ENCODE results near the gene AGAP1.

Gene AGAP1

GRCh38 chr2:235719146-235719942 lies 225.5 kb downstream of the AGAP1 start:
- DNase-seq, result no peak

- no peak for DNase-seq
Measured at GRCh38 chr2:235721625-235722024, 227.8 kb downstream of the AGAP1 start.

- no peak for DNase-seq
Measured at GRCh38 chr2:235722869-235723268, 229.0 kb downstream of the AGAP1 start.

GRCh38 chr2:235723371-235723770 lies 229.5 kb downstream of the AGAP1 start:
- DNase-seq, result no peak

GRCh38 chr2:235723811-235724465 lies 230.1 kb downstream of the AGAP1 start:
- DNase-seq, result no peak

GRCh38 chr2:235725016-235725489 lies 231.2 kb downstream of the AGAP1 start:
- no peak for DNase-seq

GRCh38 chr2:235725841-235726240 lies 232.0 kb downstream of the AGAP1 start:
- DNase-seq, result no peak

GRCh38 chr2:235726554-235726953 lies 232.7 kb downstream of the AGAP1 start:
- no peak for DNase-seq

- no peak for DNase-seq
Measured at GRCh38 chr2:235727174-235727573, 233.3 kb downstream of the AGAP1 start.

- no peak for DNase-seq
Measured at GRCh38 chr2:235727891-235728799, 234.3 kb downstream of the AGAP1 start.

GRCh38 chr2:235728800-235729556 lies 235.1 kb downstream of the AGAP1 start:
- no peak for DNase-seq

- no peak for DNase-seq
Measured at GRCh38 chr2:235729557-235729947, 235.7 kb downstream of the AGAP1 start.

GRCh38 chr2:235730115-235730514 lies 236.3 kb downstream of the AGAP1 start:
- no peak for DNase-seq

- no peak for DNase-seq
Measured at GRCh38 chr2:235733761-235734160, 239.9 kb downstream of the AGAP1 start.

- DNase-seq, result no peak
Measured at GRCh38 chr2:235734168-235734567, 240.3 kb downstream of the AGAP1 start.

- DNase-seq, result no peak
Measured at GRCh38 chr2:235734688-235735231, 240.9 kb downstream of the AGAP1 start.

GRCh38 chr2:235737396-235737795 lies 243.6 kb downstream of the AGAP1 start:
- no peak for DNase-seq

- no peak for DNase-seq
Measured at GRCh38 chr2:235737840-235738239, 244.0 kb downstream of the AGAP1 start.

- no peak for DNase-seq
Measured at GRCh38 chr2:235739704-235740415, 246.0 kb downstream of the AGAP1 start.

- DNase-seq, result no peak
Measured at GRCh38 chr2:235740821-235741220, 247.0 kb downstream of the AGAP1 start.

- no peak for DNase-seq
Measured at GRCh38 chr2:235744161-235744560, 250.3 kb downstream of the AGAP1 start.
